A673 (cell line): ENCODE results near the gene TK2. TPM values are rescaled to one million over a fixed set of nuclear protein-coding genes. Genes with fewer than 3 reads are reported as not detected.

Experiments
- BruUV-seq: library from RNA; stranded (reverse); fragments of 400-500 nt; replicated peaks from 2 replicates; lab custom pipeline; 2021; lab: Mats Ljungman, UMichigan
- CTCF ChIA-PET: fragments of 300-600 bp; sonication (Branson Sonifier 250); formaldehyde crosslinking; loops from one replicate; lab custom pipeline; 2022; ENCODE audit warnings: antibody characterized with exemption; lab: Charles Lee
- POLR2A ChIA-PET: fragments of 300-600 bp; sonication (Branson Sonifier 250); formaldehyde crosslinking; loops from one replicate; lab custom pipeline; 2022; ENCODE audit warnings: antibody characterized with exemption; ENCODE audit not compliant: low non-redundant PET; lab: Charles Lee
- DNase-seq: peaks from one replicate; pipeline ENCODE4 v3.0.0-alpha.2; 2015; ENCODE audit warnings: low spot score
- H3K27ac ChIP-seq: fragments of 200-600 bp; sonication (generic); 2 replicates; pipeline ENCODE4 v1.5.1; 2016; ENCODE audit warnings: mixed run types, low read depth, mild to moderate bottlenecking, mixed read lengths, antibody characterized with exemption, low read length; ENCODE audit not compliant: poor library complexity, severe bottlenecking
- H3K27me3 ChIP-seq: fragments of 200-600 bp; sonication (generic); replicated peaks from 2 replicates; pipeline ENCODE4 v1.6.1; 2017; ENCODE audit warnings: mixed run types, low read depth, mild to moderate bottlenecking, mixed read lengths, antibody characterized with exemption, low read length; ENCODE audit not compliant: insufficient read depth, poor library complexity
- H3K36me3 ChIP-seq: fragments of 200-600 bp; sonication (generic); 2 replicates; pipeline ENCODE4 v1.6.1; 2016; ENCODE audit warnings: mixed run types, mild to moderate bottlenecking, mixed read lengths, antibody characterized with exemption, low read length; ENCODE audit not compliant: insufficient read depth, poor library complexity, severe bottlenecking
- H3K4me1 ChIP-seq: fragments of 200-600 bp; sonication (generic); 2 replicates; pipeline ENCODE4 v1.6.1; 2017; ENCODE audit warnings: mixed run types, mild to moderate bottlenecking, mixed read lengths, antibody characterized with exemption, low read length; ENCODE audit not compliant: insufficient read depth, poor library complexity, severe bottlenecking
- H3K4me3 ChIP-seq: fragments of 200-600 bp; sonication (generic); 2 replicates; pipeline ENCODE4 v1.5.1; 2016; ENCODE audit warnings: low read depth, mixed run types, mild to moderate bottlenecking, mixed read lengths, low read length; ENCODE audit not compliant: poor library complexity, severe bottlenecking
- H3K9me3 ChIP-seq: fragments of 200-600 bp; sonication (generic); 2 replicates; pipeline ENCODE4 v1.6.1; 2016; ENCODE audit warnings: mixed run types, low read depth, mild to moderate bottlenecking, mixed read lengths, antibody characterized with exemption, low read length; ENCODE audit not compliant: poor library complexity, severe bottlenecking
- EZH2 ChIP-seq: fragments of 200-600 bp; sonication (generic); IDR thresholded peaks from 2 replicates; pipeline ENCODE4 v1.6.1; 2017; ENCODE audit warnings: borderline replicate concordance, low read depth, mild to moderate bottlenecking, mixed read lengths, antibody characterized with exemption, low read length; ENCODE audit not compliant: poor library complexity, severe bottlenecking
- intact Hi-C: fragments of 100-400 bp; cut with micrococcal nuclease; formaldehyde crosslinking; loops from one replicate; pipeline ENCODE4 v1.10.0; 2022; ENCODE audit not compliant: unreplicated experiment
- total RNA-seq: library from RNA; stranded (reverse); gene quantifications from 2 replicates; pipeline ENCODE4 v1.2.3, GENCODE V29; 2021
- TF ChIP-seq, protein P1 (sequence below): fragments of 300-800, 200-600 bp; sonication (generic); conservative IDR thresholded peaks from 2 replicates; pipeline ENCODE4 v1.5.1; 2017; ENCODE audit warnings: low read depth, mild to moderate bottlenecking, antibody characterized with exemption, low read length, moderate library complexity, mixed read lengths

The TK2 gene
- total RNA-seq, 1 experiment from 2014 or later, result 8.2 TPM

DNA sequence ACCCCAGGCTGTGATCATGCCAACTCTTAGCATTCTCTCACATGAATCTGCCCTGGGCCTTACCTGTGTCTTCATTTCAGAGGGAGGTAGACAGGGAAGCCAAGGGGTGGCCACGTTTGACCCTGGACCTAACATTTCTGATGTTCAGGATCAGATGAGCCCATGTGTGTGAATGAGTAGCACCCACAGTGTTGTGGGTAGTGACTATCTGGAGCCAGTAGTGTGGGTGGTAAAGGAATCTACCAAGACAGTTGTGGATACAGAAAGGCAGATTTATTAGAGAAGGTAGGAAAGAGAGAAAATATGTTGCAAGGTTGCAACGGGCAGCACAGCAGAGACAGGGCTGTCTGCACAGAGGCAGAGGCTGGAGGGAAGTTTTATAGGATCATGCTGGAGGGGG, 60.5 kb downstream of the TK2 start:
- H3K4me1 ChIP-seq, result no peaks in the 10 kb centered on the region
- intact Hi-C loops, result no loop called here
- no peak overlapping the region for H3K4me3 ChIP-seq
- no peaks in the 10 kb centered on the region for H3K36me3 ChIP-seq
- TF ChIP-seq EZH2, result no peak
- TF ChIP-seq, protein P1, sequence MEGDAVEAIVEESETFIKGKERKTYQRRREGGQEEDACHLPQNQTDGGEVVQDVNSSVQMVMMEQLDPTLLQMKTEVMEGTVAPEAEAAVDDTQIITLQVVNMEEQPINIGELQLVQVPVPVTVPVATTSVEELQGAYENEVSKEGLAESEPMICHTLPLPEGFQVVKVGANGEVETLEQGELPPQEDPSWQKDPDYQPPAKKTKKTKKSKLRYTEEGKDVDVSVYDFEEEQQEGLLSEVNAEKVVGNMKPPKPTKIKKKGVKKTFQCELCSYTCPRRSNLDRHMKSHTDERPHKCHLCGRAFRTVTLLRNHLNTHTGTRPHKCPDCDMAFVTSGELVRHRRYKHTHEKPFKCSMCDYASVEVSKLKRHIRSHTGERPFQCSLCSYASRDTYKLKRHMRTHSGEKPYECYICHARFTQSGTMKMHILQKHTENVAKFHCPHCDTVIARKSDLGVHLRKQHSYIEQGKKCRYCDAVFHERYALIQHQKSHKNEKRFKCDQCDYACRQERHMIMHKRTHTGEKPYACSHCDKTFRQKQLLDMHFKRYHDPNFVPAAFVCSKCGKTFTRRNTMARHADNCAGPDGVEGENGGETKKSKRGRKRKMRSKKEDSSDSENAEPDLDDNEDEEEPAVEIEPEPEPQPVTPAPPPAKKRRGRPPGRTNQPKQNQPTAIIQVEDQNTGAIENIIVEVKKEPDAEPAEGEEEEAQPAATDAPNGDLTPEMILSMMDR, result no peak
- H3K27me3 ChIP-seq, result no peaks in the 10 kb centered on the region
- CTCF ChIA-PET, result interaction anchor here (0.7 kb wide), 1 partner anchor 19 kb away, joined by 8 read pairs; no protein-coding TSS in a partner anchor
- H3K27ac ChIP-seq, result no peak overlapping the region
- H3K9me3 ChIP-seq, result no peaks in the 10 kb centered on the region
- BruUV-seq, result no TSS peak
- POLR2A ChIA-PET, result no interaction called here
- DNase-seq, result no peak

DNA sequence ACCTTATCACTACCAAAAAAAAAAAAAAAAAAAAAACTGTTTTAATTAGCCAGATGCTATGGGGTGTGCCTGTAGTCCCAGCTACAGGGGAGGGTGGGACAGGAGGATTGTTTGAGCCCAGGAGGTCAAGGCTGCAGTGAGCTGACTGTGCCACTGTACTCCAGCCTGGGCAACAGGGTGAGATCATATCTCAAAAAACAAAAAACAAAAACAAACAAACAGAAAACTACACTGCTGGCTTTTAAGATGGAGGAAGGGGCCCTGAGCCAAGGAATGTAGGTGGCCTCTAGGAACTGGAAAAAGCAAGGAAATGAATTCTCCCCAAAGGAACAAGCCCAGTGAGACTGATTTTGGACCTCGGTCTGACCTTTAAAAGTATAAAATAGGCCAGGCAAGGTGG, 61.4 kb downstream of the TK2 start:
- ChIA-PET POLR2A (no interaction called here), CTCF (interaction anchor here (0.6 to 0.7 kb wide), 2 partner anchors 140 to 253 kb away, joined by 5 to 12 read pairs; no protein-coding TSS in a partner anchor)
- no peaks in the 10 kb centered on the region for H3K4me1 ChIP-seq
- H3K36me3 ChIP-seq, result no peaks in the 10 kb centered on the region
- intact Hi-C loops, result no loop called here
- no peaks in the 10 kb centered on the region for H3K27me3 ChIP-seq
- H3K27ac ChIP-seq, result no peak overlapping the region
- BruUV-seq, result no TSS peak
- TF ChIP-seq, protein P1, result no peak
- no peak for TF ChIP-seq EZH2
- no peak for DNase-seq
- H3K4me3 ChIP-seq, result no peak overlapping the region
- H3K9me3 ChIP-seq, result no peaks in the 10 kb centered on the region

DNA sequence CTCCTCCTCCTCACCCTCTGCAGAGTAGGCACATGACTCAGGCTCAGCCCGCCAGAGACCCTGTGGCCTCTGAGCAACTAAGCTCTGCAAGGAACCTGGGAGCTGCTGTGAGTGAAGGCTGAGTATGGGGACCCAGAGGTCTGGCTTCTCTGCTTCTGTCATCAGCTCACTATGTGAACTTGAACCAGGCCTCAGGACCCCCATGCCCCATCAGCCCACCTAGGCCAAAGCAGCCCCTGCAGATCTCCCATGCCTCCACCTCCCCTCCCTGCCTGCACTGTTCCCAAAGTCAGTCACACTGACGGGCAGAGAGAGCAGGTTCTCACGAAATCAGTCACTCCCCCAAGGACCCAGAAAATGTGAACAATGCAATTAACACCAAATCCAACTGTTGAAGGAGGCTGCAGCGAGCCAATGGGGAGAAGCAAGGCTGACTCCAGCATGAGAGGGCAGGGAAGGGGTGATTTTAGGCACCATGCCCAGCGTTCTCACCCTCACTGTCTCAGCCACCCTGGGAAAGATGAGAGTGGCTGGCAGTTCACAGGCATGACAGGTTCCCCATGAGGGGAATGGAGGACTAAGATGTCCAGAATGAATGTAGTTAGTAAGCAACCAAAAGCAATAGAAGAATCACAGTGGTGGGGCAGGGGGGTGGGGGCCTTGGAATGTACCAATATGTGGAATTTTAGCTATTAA, 62.2 kb downstream of the TK2 start:
- ChIA-PET CTCF (interaction anchor here (0.6 to 0.7 kb wide), 2 partner anchors 139 to 254 kb away, joined by 5 to 12 read pairs; no protein-coding TSS in a partner anchor), POLR2A (no interaction called here)
- Histone ChIP-seq H3K4me3 (no peak overlapping the region), H3K9me3 (no peaks in the 10 kb centered on the region), H3K4me1 (no peaks in the 10 kb centered on the region), H3K36me3 (no peaks in the 10 kb centered on the region), H3K27ac (no peak overlapping the region), H3K27me3 (no peaks in the 10 kb centered on the region)
- BruUV-seq, result no TSS peak
- TF ChIP-seq, protein P1, result no peak
- no peak for TF ChIP-seq EZH2
- no peak for DNase-seq
- intact Hi-C loops, result no loop called here
